Fibroblast of pulmonary artery (primary cell): Measurements from ENCODE around the gene DRC1.

ENCODE experiments used
- DNase-seq: peaks from one replicate; pipeline ENCODE4 v3.0.0-alpha.2; 2010; ENCODE audit warnings: low read depth
- H3K4me3 ChIP-seq: replicated peaks from 2 replicates; pipeline ENCODE4 v1.5.1; 2011; ENCODE audit warnings: low read depth, mild to moderate bottlenecking, control low read depth, low read length, moderate library complexity
- TF ChIP-seq, protein P1 (sequence below): IDR thresholded peaks from 2 replicates; pipeline ENCODE4 v1.5.1; 2011; ENCODE audit warnings: mild to moderate bottlenecking, control low read depth, low read length, inconsistent platforms; ENCODE audit errors: missing control alignments

The DRC1 gene

GRCh38 chr2:26399771-26400376 lies 1.8 kb upstream of the DRC1 start:
- TF ChIP-seq, protein P1, sequence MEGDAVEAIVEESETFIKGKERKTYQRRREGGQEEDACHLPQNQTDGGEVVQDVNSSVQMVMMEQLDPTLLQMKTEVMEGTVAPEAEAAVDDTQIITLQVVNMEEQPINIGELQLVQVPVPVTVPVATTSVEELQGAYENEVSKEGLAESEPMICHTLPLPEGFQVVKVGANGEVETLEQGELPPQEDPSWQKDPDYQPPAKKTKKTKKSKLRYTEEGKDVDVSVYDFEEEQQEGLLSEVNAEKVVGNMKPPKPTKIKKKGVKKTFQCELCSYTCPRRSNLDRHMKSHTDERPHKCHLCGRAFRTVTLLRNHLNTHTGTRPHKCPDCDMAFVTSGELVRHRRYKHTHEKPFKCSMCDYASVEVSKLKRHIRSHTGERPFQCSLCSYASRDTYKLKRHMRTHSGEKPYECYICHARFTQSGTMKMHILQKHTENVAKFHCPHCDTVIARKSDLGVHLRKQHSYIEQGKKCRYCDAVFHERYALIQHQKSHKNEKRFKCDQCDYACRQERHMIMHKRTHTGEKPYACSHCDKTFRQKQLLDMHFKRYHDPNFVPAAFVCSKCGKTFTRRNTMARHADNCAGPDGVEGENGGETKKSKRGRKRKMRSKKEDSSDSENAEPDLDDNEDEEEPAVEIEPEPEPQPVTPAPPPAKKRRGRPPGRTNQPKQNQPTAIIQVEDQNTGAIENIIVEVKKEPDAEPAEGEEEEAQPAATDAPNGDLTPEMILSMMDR = no peak
- H3K4me3 ChIP-seq = no peak overlapping the region
- DNase-seq = no peak

DNA sequence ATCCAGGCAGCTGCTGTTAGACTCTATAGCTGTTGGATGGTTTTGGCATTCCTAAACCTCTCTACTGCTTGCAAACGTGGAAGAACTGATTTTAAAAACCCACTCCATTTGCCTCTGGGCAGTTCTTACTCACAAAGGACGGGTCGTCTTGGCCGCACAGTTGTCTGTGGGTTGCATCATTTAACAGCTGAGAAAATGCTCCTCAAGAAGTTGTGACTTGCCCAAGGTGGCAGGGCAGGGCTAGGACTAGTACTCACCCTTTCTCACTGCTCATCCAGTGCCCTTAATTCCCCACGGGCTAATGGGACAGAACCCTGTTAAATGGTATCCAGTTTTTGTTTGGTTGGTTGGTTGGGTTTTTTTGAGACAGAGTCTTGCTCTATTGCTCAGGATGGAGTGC lies 997 bp upstream of the DRC1 start:
- TF ChIP-seq, protein P1 = no peak

DNA sequence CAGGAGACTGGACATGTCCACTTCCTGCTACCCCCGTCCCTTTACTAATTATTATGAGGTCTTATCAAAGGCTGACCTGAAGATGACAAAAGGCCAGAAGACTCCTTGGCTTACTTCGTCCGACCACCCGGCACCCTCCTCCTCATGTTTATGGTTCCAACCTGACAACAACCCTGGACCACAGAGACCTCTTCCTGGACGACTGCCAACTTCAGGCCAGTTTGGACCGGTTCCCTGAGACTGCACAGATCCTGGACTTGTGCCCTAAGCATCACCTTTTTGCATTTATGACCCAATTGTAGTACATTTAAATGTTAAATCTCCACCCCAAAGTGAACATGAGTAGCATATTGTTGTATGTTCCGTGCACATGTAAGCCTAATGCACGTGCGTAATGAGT lies 5.8 kb downstream of the DRC1 start:
- no peak overlapping the region for H3K4me3 ChIP-seq
- no peak for DNase-seq
- TF ChIP-seq, protein P1 = no peak

More for the DNA sequence above, 997 bp upstream of the DRC1 start:
- no peak overlapping the region for H3K4me3 ChIP-seq
- DNase-seq = no peak

GRCh38 chr2:26409785-26410184 lies 8.1 kb downstream of the DRC1 start:
- no peak for DNase-seq
- no peak overlapping the region for H3K4me3 ChIP-seq
- TF ChIP-seq, protein P1 = no peak

DNA sequence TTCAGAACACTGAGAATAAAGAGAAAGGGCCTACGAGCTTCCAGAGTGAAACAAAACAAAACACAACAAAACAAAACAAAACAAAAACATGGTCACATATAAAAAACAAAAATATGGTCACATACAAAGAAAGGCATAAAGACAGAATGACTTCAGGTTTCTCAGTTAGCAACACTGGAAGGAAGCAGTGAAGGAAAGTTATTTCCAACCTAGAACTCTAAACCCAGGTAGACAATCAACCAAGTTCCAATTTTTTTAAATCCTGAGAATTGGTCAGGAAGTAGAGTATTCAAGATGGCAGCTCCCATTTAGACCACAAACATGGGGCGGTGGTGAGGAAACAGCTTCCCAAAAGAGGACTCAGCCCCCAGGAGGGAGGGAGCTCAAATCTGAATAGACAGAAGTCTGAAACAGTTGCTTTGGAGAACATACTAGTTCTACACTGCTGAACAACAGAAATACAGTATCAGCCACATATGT lies 9.1 kb downstream of the DRC1 start:
- TF ChIP-seq, protein P1 = no peak
- no peak for DNase-seq
- H3K4me3 ChIP-seq = no peak overlapping the region

DNA sequence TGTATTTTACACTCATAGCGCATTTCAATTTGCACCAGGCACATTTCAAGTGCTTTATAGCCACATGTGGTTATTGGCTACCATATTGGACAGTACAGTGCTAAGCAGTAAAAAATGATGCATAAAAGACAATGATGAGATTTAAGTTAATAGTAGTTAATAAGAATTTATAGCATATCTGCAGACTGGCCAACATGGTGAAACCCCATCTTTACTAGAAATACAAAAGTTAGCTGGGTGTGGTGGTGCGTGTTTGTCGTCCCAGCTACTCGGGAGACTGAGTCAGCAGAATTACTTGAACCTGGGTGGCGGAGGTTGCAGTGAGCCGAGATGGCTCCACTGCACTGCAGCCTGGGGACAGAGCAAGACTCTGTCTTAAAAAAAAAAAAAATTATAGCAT lies 9.7 kb downstream of the DRC1 start:
- TF ChIP-seq, protein P1 = no peak
- DNase-seq = no peak
- H3K4me3 ChIP-seq = no peak overlapping the region

DNA sequence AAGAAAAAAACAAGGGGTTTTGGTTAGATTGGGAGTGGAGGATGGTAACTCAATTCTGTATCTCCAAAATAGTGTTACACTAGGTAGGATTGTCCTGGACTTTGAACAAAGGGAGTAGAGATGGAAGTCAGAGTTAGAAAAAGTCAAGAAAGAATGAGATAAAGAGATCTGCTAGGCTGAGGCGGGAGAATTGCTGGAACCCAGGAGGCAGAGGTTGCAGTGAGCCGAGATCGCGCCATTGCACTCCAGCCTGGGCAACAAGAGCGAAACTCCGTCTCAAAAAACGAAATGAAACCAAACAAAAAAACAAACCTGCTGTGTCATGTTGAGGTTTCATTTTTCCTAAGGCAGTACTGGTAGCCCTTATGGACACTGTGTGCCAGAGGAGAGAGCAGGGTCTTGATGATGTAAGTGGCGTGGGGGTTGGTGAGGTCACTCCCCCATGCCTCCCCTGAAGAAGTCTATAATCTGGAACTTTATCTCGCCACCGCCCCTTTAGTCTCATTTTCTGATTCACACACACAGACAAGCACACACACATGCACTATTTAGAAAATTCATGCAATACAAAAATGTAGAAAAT lies 10.5 kb downstream of the DRC1 start:
- peak; percentile 32 for DNase-seq
- no peak overlapping the region for H3K4me3 ChIP-seq
- TF ChIP-seq, protein P1 = no peak
